HEK293 (cell line): ENCODE measurements around the gene SYNE1.

ENCODE experiments used
- CTCF ChIA-PET: fragments of 350-600 bp; formaldehyde crosslinking; extraction: SDS; loops from one replicate; lab custom pipeline; 2021; ENCODE audit warnings: antibody characterized with exemption; lab: Yijun Ruan, JAX
- POLR2A ChIA-PET: fragments of 300-600 bp; formaldehyde crosslinking; extraction: SDS; loops from one replicate; lab custom pipeline; 2020; ENCODE audit warnings: antibody characterized with exemption, inconsistent platforms; lab: Yijun Ruan, JAX
- H3K27ac ChIP-seq: fragments of 200-500 bp; sonication (Bioruptor generic); 2 replicates; pipeline ENCODE4 v1.5.1; 2014; ENCODE audit warnings: low read depth, low read length, control low read depth, inconsistent platforms; ENCODE audit errors: extremely low read depth
- H3K36me3 ChIP-seq, 2 experiments: fragments of 200-500 bp in 1 of 2; sonication (Bioruptor generic) in 1 of 2; 1 replicate in 1 of 2; 2 replicates in 1 of 2; pipeline ENCODE4 v1.5.1; 2014 to 2017; ENCODE audit warnings: inconsistent platforms in 2 of 2, low read length in 2 of 2; ENCODE audit not compliant: control insufficient read depth in 2 of 2, insufficient read depth in 1 of 2
- H3K4me1 ChIP-seq: fragments of 200-500 bp; sonication (Bioruptor generic); 2 replicates; pipeline ENCODE4 v1.5.1; 2014; ENCODE audit warnings: mild to moderate bottlenecking, low read length, inconsistent platforms; ENCODE audit not compliant: control insufficient read depth, insufficient read depth
- H3K4me3 ChIP-seq: 2 replicates; pipeline ENCODE4 v1.5.1; 2011; ENCODE audit warnings: low read depth, mild to moderate bottlenecking, control low read depth, low read length, moderate library complexity
- H3K9me3 ChIP-seq: fragments of 200-500 bp; sonication (Bioruptor generic); 2 replicates; pipeline ENCODE4 v1.5.1; 2014; ENCODE audit warnings: low read depth, low read length, inconsistent platforms; ENCODE audit not compliant: control insufficient read depth, insufficient read depth
- ELK4 ChIP-seq: IDR thresholded peaks from 2 replicates; pipeline ENCODE4 v1.6.1; 2011; ENCODE audit warnings: mild to moderate bottlenecking, low read depth, low read length, borderline replicate concordance
- GFI1B ChIP-seq: fragments of 450-650 bp; formaldehyde crosslinking; IDR thresholded peaks from 2 replicates; pipeline ENCODE4 v1.5.1; 2016; ENCODE audit warnings: missing biosample characterization, missing genetic modification characterization
- GLI2 ChIP-seq: fragments of 450-650 bp; formaldehyde crosslinking; IDR thresholded peaks from 2 replicates; pipeline ENCODE4; 2017; ENCODE audit warnings: missing biosample characterization, missing genetic modification characterization, low read depth, borderline replicate concordance
- GLIS1 ChIP-seq: fragments of 450-650 bp; formaldehyde crosslinking; IDR thresholded peaks from 2 replicates; pipeline ENCODE4 v1.5.1; 2016; ENCODE audit warnings: missing biosample characterization, missing genetic modification characterization
- KLF10 ChIP-seq: fragments of 450-650 bp; IDR thresholded peaks from 2 replicates; pipeline ENCODE4 v1.5.1; 2018; ENCODE audit warnings: missing biosample characterization, mild to moderate bottlenecking, missing genetic modification characterization
- SCRT2 ChIP-seq: fragments of 450-650 bp; formaldehyde crosslinking; IDR thresholded peaks from 2 replicates; pipeline ENCODE4 v1.5.1; 2016; ENCODE audit warnings: missing biosample characterization, missing genetic modification characterization
- SP3 ChIP-seq: fragments of 450-650 bp; formaldehyde crosslinking; IDR thresholded peaks from 2 replicates; pipeline ENCODE4 v1.5.1; 2016; ENCODE audit warnings: missing biosample characterization, missing genetic modification characterization
- TCF7L2 ChIP-seq: IDR thresholded peaks from 2 replicates; pipeline ENCODE4 v1.6.1; 2011; ENCODE audit warnings: low read depth, mild to moderate bottlenecking, inconsistent platforms, low read length, moderate library complexity, borderline replicate concordance
- ZBTB1 ChIP-seq: fragments of 450-650 bp; formaldehyde crosslinking; IDR thresholded peaks from 2 replicates; pipeline ENCODE4 v1.5.1; 2016; ENCODE audit warnings: missing biosample characterization, missing genetic modification characterization
- ZBTB17 ChIP-seq: fragments of 450-650 bp; formaldehyde crosslinking; IDR thresholded peaks from 2 replicates; pipeline ENCODE4 v1.5.1; 2016; ENCODE audit warnings: missing biosample characterization, missing genetic modification characterization
- ZBTB49 ChIP-seq: fragments of 450-650 bp; formaldehyde crosslinking; IDR thresholded peaks from 2 replicates; pipeline ENCODE4 v1.5.1; 2016; ENCODE audit warnings: missing biosample characterization, missing genetic modification characterization, low read depth
- ZNF112 ChIP-seq: fragments of 450-650 bp; formaldehyde crosslinking; IDR thresholded peaks from 2 replicates; pipeline ENCODE4 v1.5.0; 2017; ENCODE audit warnings: missing biosample characterization, missing genetic modification characterization
- ZNF133 ChIP-seq: fragments of 450-650 bp; formaldehyde crosslinking; IDR thresholded peaks from 2 replicates; pipeline ENCODE4 v1.5.1; 2016; ENCODE audit warnings: missing biosample characterization, missing genetic modification characterization
- ZNF214 ChIP-seq: fragments of 450-650 bp; formaldehyde crosslinking; IDR thresholded peaks from 2 replicates; pipeline ENCODE4 v1.5.1; 2017; ENCODE audit warnings: missing biosample characterization, mild to moderate bottlenecking, missing genetic modification characterization, borderline replicate concordance
- ZNF266 ChIP-seq: fragments of 450-650 bp; formaldehyde crosslinking; IDR thresholded peaks from 2 replicates; pipeline ENCODE4 v1.5.1; 2016; ENCODE audit warnings: missing biosample characterization, missing genetic modification characterization, low read depth
- ZNF510 ChIP-seq: fragments of 450-650 bp; formaldehyde crosslinking; IDR thresholded peaks from 2 replicates; pipeline ENCODE4 v1.5.1; 2018; ENCODE audit warnings: mild to moderate bottlenecking, missing genetic modification characterization, missing biosample characterization; ENCODE audit not compliant: insufficient replicate concordance
- ZNF521 ChIP-seq: fragments of 450-650 bp; formaldehyde crosslinking; IDR thresholded peaks from 2 replicates; pipeline ENCODE4 v1.5.1; 2017; ENCODE audit warnings: missing biosample characterization, mild to moderate bottlenecking, missing genetic modification characterization
- ZNF660 ChIP-seq: fragments of 450-650 bp; IDR thresholded peaks from 2 replicates; pipeline ENCODE4 v1.5.1; 2018; ENCODE audit warnings: missing biosample characterization, mild to moderate bottlenecking, missing genetic modification characterization
- ZSCAN4 ChIP-seq: fragments of 450-650 bp; formaldehyde crosslinking; IDR thresholded peaks from 2 replicates; pipeline ENCODE4 v1.5.1; 2017; ENCODE audit warnings: missing biosample characterization, missing genetic modification characterization
- TF ChIP-seq, protein P1 (sequence below): fragments of 450-650 bp; formaldehyde crosslinking; IDR thresholded peaks from 2 replicates; pipeline ENCODE4 v1.5.1; 2016; ENCODE audit warnings: missing biosample characterization, missing genetic modification characterization

Gene SYNE1

GRCh38 chr6:152461556-152461955 is 175.6 kb downstream of the SYNE1 start:
- H3K36me3 ChIP-seq: no peaks in the 10 kb centered on the region
- H3K9me3 ChIP-seq: no peaks in the 10 kb centered on the region
- POLR2A ChIA-PET: no interaction called here
- CTCF ChIA-PET: interaction anchor here (0.7 kb wide), 1 partner anchor 134 kb away, joined by 4 read pairs; no protein-coding TSS in a partner anchor
- no peak for TF ChIP-seq ELK4
- TF ChIP-seq ZNF521 (tag by site-specific recombination): no peak
- TF ChIP-seq SP3 (tag by site-specific recombination): no peak
- no peak for TF ChIP-seq ZSCAN4 (tag by site-specific recombination)
- TF ChIP-seq ZNF112 (tag by site-specific recombination): no peak
- no peak for TF ChIP-seq ZNF266 (tag by site-specific recombination)
- TF ChIP-seq ZNF214 (tag by site-specific recombination): no peak
- TF ChIP-seq GLIS1 (tag by site-specific recombination): no peak
- no peak for TF ChIP-seq SCRT2
- no peak for TF ChIP-seq ZBTB17 (tag by site-specific recombination)
- TF ChIP-seq ZNF133: no peak
- no peak for TF ChIP-seq ZNF660 (tag by site-specific recombination)
- no peak for TF ChIP-seq GLI2 (tag by site-specific recombination)
- no peak for TF ChIP-seq GFI1B (tag by site-specific recombination)
- no peak for TF ChIP-seq ZBTB1 (tag by site-specific recombination)
- no peak for TF ChIP-seq TCF7L2
- TF ChIP-seq, protein P1, sequence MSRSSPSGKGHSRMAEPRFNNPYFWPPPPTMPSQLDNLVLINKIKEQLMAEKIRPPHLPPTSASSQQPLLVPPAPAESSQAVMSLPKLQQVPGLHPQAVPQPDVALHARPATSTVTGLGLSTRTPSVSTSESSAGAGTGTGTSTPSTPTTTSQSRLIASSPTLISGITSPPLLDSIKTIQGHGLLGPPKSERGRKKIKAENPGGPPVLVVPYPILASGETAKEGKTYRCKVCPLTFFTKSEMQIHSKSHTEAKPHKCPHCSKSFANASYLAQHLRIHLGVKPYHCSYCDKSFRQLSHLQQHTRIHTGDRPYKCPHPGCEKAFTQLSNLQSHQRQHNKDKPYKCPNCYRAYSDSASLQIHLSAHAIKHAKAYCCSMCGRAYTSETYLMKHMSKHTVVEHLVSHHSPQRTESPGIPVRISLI: no peak
- TF ChIP-seq KLF10 (tag by site-specific recombination): no peak
- TF ChIP-seq ZNF510: no peak
- TF ChIP-seq ZBTB49 (tag by site-specific recombination): no peak
- H3K4me1 ChIP-seq: peaks cover 15% of the 10 kb centered on the region
- H3K4me3 ChIP-seq: no peak overlapping the region
- H3K27ac ChIP-seq: no peak overlapping the region
